CD4-positive, alpha-beta T cell treated with Interferon gamma for 1 hour (primary cell): ENCODE data around the gene PLET1.

Experiments
- DNase-seq: peaks from one replicate; pipeline ENCODE4 v3.0.0-alpha.2; 2020

PLET1 gene

GRCh38 chr11:112237451-112237850 lies 23.2 kb downstream of the PLET1 start:
- no peak for DNase-seq

GRCh38 chr11:112235750-112236390 lies 24.8 kb downstream of the PLET1 start:
- DNase-seq: no peak

- no peak for DNase-seq
Observed at GRCh38 chr11:112231952-112232351, 28.7 kb downstream of the PLET1 start.

GRCh38 chr11:112229746-112230433 lies 30.8 kb downstream of the PLET1 start:
- no peak for DNase-seq

DNA sequence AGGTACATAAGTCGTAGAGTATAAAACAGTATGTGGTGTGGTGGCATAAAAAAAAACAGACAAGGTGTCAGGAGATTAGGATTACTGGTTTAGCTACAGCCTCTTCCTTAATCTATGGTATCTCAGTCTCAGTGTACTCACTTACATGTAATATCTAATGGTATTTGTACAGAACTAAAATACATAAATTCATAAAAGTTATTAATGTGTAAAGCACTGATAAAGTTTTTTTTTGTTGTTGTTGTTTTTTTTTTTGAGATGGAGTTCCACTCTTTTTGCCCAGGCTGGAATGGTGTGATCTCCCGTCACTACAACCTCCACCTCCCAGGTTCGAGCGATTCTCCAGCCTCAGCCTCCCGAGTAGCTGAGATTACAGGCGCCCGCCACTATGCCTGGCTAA lies 31.5 kb downstream of the PLET1 start:
- DNase-seq: no peak

DNA sequence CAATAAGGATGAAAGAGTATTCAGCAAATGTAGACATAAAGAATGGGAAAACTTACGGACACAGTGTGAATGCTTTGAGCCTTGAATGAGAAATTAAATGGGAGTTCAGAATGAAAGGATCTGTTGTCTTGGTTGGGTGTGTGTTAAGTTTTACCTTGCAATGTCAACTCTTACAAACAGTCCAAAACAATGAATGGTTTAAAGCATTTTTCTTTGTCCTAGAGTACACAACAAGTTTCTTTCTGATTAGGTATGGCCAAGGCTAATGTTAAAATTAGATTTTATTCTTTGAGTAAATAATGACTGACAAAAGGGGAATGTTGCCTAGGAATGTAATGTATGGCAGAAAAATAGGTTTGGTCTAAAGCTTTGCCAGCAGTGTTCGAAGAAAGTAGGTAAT lies 32.0 kb downstream of the PLET1 start:
- DNase-seq: no peak

DNA sequence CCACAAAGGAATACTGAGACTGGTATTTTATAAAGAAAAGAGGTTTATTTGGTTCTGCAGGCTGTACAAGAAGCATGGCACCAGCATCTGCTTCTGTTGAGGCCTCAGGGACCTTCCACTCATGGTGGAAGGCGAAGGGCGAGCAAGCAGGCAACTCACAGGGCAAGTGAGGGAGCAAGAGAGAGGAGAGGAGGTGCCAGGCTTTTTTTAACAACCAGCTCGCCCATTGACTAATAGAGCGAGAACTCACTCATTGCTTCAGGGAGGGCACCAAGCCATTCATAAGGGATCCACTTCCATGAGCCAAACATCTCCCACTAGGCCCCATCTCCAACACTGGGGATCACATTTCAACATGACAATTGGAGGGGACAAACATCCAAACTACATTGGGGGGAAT lies 33.2 kb downstream of the PLET1 start:
- no peak for DNase-seq

DNA sequence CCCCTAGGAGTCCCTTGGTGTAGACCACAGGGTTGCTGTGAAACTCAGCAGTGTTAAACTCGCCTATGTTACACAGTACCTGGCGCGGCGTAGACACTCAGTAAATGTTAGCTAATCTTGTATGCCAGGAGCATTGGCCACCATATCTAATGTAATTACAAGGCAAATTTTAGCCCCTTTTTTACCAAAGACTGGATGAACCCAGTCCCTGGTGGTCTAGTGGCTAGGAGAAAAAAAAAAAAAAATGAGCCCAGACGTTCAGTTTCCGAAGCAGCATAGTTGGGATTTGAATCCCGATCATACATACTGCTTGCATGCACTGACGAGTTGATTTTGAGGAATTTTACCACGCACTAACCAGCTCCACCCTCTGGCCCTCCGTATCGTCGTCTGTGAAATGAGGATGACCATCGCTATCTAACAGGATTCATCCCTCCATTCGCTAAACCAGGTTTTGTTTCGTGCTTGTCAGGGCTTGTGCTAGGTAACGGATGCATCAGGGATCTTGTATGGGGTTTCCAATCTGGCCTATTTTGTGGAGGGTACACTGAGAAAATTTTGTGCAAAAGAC lies 33.7 kb downstream of the PLET1 start:
- no peak for DNase-seq

- DNase-seq: peak; percentile 87
Observed at GRCh38 chr11:112226062-112226830, 34.4 kb downstream of the PLET1 start, which contains the start of gene PTS. TSS of gene PTS (plus strand) at chr11:112226428. CDS start at chr11:112226444, 16 bp downstream.

GRCh38 chr11:112225753-112226061 lies 35.0 kb downstream of the PLET1 start:
- DNase-seq: no peak

DNA sequence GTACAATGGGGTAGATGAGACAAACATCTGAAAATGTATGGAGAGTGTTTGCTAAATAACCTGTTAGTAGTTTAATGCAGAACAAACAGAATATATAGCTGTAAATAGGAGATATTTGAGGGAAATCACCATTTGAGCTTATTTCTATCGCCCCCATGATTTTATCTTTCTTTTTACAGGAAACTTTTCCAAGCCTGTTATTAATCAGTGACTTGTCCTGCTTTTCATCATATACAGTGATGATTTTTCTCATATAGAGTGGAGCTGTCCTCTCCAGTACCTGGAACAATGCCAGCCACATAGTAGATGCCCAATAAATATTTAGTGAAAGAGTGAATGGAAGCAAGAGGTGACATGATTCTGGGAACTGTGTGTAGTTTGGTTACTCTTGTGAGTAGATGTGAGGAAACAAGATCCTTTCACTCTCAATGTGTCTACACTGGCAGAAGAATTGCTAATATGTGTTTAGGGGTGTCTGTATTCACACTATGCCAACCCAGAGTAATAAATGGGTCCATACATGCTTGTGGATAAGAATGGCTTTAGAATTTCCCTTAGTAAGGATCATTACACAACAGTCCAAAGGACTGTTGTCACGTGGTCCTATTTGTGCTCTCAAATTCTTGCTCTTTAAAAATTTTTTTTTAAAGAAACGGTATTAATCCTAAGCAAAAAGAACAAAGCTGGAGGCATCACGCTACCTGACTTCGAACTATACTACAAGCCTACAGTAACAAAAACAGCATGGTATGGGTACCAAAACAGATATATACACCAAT lies 36.7 kb downstream of the PLET1 start:
- no peak for DNase-seq

DNA sequence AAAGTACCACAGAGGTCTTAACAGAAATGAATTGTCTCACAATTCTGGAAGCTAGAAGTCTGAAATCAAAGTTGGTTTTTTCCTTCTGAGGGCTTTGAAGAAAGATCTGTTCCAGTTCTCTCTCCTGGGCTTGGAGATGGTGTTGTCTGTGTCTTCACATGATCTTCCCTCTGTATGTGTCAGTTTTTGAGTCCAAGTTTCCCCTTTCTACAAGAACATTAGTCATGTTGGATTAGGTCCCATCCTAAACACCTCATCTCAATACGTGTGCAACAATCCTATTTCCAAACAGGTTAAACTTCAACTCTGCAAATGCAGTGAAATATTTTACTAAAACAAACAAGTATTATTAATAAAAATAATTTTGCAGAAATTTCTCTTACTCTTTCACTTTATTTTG lies 37.5 kb downstream of the PLET1 start:
- no peak for DNase-seq

- DNase-seq: no peak
Observed at GRCh38 chr11:112222303-112222702, 38.4 kb downstream of the PLET1 start.

DNA sequence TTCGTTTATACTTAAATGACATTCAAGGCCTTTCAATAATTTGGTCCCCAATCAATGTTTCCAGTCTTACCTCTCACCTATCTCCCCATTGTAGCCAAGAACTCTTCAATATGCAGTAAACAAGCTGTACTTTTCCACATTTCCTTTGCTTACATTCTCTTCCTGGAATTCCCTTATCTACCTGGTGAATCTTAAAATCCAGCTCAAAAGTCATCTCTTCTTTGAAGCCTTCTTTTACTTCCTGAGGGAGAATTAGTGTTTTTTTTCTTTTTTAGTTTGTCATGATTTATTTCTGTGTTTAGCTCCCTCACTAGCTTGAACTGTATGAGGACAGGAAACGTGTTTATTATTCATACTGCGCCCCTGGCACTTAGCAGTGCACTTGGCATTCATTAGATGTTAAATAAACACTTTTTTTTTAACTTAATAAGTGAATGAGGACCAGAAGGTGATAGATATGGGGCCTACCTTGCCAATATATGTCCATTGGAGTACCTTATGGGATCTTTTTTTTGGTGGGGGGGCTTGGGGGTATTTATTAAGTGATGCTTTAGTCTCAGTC lies 39.3 kb downstream of the PLET1 start:
- DNase-seq: no peak

DNA sequence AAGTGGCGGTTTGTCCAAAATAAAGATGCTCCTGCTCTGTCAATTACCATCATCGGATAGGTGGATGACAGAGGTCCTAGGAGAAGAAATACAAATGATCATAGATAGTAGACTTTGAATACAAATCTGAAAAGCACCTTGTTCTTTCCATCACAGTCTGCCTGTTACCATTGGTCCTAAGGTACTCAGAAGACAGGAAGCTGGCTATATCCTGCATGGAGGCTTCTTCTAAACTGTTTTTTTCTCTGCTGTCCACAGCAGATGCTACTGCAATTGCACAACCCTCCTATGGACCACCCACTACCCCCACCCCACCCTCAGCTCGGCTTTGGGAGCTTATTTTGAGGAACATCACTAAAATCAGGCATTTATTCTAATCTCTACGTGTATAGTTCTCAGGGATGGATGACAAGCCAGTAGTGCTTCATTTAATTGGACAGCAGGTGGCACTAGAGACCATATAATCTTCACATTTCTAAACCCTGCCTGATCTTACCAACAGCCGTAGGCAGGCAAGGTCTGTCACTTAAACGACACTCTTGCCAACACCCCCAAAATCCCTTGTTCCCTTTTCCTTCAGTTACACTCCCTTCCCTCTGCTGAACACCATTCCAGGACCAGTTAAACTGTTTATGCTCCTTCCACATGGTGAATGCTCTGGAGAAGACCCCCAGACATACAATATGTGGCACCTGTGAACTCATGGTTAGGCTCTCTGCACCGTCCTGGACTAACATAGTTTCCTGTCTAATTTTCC lies 41.0 kb downstream of the PLET1 start:
- peak; percentile 34 for DNase-seq

- DNase-seq: no peak
Observed at GRCh38 chr11:112216561-112217105, 44.0 kb downstream of the PLET1 start.

- DNase-seq: no peak
Observed at GRCh38 chr11:112215621-112216020, 45.0 kb downstream of the PLET1 start.

GRCh38 chr11:112213753-112214152 lies 46.9 kb downstream of the PLET1 start:
- no peak for DNase-seq

DNA sequence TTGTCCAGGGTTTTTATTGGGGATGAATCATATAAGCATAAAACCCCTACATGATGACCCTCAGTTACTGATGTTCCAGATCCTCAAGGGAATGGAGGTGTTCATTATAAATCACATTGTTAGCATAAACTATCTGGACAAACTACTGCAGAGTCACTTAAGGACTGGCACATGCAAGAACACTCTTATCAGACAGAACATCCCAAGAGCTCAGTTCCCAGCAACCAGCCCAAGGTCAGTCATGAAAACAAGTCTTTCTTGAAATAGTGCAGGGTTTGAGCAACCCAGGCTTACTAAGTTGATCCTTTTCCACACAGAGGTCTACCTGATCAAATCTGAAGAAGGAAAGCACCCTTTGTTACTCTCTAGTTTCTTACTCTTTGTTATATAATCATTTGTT lies 48.0 kb downstream of the PLET1 start:
- DNase-seq: no peak

- DNase-seq: no peak
Observed at GRCh38 chr11:112212290-112212689, 48.4 kb downstream of the PLET1 start.

DNA sequence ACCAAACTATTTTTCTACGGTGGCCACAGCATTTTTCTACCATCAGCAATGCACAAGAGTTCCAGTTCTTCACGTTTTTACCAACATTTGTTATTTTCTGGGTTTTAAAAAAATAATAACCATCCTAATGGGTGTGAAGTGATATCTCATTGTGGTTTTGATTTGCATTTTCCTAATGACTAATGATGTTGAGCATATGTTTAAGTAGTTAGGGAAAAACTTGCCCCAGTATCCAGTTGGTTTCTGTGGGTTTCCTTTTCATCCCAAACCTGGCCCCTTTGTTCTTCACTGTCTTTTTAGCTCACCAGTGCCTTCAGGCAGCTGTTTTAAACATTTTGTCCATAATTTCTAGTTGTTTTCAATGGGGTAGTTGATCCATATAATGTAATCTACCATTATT lies 49.1 kb downstream of the PLET1 start:
- no peak for DNase-seq

DNA sequence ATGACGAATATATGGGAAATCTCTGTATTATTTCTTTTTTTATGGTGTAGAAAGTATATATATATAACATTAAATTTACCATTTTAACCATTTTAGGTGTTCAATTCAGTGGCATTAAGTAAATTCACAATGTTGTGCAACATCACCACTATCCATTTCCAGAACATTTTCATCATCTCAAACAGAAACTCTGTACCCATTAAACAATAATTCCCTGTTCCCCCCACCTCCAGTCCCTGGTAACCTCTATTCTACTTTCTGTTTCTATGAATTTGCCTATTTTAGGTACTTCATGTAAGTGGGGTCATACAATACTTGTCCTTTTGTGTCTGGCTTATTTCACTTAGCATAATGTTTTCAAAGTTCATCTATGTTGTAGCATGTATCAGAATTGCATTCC lies 49.8 kb downstream of the PLET1 start:
- DNase-seq: no peak
